NCI-H2227 (cell line): ENCODE measurements around the gene HP.
"Not testable (repeated sequence)": the region's sequence is repeated elsewhere in the genome, so short reads cannot be mapped to it uniquely, and the experiment has no call there.

Source experiments
- DNase-seq: peaks from one replicate; lab custom pipeline; 2025; ENCODE audit not compliant: unreplicated experiment; lab: John Stamatoyannopoulos, UW

The HP gene, protein sequence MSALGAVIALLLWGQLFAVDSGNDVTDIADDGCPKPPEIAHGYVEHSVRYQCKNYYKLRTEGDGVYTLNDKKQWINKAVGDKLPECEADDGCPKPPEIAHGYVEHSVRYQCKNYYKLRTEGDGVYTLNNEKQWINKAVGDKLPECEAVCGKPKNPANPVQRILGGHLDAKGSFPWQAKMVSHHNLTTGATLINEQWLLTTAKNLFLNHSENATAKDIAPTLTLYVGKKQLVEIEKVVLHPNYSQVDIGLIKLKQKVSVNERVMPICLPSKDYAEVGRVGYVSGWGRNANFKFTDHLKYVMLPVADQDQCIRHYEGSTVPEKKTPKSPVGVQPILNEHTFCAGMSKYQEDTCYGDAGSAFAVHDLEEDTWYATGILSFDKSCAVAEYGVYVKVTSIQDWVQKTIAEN

DNA sequence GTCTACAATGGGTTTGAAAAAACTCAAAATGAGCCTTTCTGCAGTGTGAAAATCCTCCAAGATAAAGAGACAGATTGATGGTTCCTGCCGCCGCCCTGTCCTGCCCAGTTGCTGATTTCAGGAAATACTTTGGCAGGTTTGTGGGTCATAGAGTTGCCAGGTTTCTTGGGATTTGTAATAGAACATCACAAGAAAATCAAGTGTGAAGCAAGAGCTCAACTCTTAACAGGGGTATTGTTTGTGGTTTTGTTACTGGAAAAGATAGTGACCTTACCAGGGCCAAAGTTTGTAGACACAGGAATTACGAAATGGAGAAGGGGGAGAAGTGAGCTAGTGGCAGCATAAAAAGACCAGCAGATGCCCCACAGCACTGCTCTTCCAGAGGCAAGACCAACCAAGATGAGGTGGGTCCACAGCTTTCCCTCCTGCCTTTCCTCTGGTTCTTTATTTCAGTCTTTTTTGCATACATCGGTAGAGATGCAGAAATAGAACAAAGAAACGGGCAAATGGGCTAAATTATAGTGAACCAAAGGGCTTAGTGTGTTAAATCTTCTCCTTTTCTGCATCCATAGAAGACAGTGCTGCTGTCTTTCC, at the start of gene HP:
HP (plus strand) TSS at position 252 of the 594 bp plus-strand sequence; CDS start at position 400, 148 bp downstream.
- DNase-seq = not testable (repeated sequence)

DNA sequence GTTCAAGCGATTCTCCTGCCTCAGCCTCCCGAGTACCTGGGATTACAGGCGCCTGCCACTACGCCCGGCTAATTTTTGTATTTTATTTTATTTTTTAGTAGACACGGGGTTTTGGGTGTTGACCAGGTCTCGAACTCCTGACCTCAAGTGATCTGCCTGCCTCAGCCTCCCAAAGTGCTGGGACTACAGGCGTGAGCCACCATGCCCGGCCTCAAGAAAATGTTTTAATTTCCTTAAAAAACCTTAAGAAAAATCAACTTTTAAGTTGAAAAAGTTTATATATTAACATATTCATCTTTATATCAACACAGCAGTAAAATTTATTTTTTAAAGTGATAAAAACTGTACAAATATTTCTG, 46.3 kb upstream of the HP start:
- not testable (repeated sequence) for DNase-seq

DNA sequence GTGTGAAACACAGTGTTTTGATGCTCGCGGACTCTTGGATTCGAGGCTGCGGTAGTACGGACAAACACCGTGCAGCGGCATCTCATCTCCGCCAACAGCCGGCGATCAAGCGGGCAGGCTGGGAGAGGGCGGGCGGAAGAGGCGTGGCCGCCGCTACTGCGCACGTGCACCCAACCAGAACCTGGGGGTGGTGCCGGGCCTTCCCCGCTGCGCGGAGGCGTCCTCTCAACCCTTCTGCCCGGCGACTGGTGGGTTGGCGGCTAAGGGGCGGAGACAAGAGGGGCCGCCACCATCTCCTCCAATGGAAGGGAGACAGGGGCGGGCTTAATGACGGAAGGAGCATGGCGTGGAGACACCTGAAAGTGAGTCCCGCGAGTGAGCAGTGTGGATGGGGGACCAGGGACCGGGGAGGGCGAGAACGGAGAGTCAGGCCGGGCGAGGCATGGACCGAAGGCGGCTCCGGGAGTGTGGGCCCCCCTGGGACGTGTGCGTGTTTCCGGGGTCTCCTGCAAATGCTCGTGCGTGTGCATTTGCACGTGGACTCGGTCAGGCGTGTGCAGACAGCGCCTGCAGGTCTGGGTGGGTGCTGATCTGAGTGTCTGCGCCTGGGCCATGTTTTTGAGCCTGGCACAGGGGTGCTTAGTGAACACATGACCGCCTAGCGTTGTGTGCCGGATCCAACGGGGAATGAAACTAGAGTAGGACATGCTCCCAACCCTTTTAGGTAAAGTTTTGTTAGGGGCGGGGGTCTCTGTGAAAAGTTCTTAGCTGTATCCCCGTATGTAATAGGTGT, 45.7 kb upstream of the HP start, which contains the start of gene DHODH:
DHODH (plus strand) TSS at position 321 of the 793 bp plus-strand sequence; CDS start at position 342, 21 bp downstream.
- DNase-seq = peak; percentile 96

GRCh38 chr16:72009779-72010178, 44.5 kb upstream of the HP start:
- no peak for DNase-seq

DNA sequence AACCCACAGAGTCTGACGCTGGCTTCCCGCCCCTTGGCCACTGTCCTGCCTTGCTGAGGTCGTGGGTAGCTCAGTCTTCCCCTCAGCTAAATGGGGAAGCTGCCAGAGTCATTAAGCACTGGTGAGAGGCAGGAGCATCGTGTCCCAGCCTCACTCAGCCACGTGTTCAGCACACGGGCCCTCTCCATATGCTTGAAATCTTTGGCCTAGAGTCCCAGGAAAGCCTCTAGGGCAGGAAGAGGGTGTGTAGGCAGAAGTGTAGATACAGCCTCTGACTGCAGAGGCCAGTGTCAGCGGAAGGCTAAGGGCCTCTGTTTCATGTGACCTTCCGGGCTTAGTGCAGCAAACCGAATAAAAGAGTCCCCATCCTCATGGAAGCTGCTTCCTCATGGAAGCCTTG, 41.7 kb upstream of the HP start:
- DNase-seq = no peak

GRCh38 chr16:72013389-72013788, 40.9 kb upstream of the HP start:
- no peak for DNase-seq

DNA sequence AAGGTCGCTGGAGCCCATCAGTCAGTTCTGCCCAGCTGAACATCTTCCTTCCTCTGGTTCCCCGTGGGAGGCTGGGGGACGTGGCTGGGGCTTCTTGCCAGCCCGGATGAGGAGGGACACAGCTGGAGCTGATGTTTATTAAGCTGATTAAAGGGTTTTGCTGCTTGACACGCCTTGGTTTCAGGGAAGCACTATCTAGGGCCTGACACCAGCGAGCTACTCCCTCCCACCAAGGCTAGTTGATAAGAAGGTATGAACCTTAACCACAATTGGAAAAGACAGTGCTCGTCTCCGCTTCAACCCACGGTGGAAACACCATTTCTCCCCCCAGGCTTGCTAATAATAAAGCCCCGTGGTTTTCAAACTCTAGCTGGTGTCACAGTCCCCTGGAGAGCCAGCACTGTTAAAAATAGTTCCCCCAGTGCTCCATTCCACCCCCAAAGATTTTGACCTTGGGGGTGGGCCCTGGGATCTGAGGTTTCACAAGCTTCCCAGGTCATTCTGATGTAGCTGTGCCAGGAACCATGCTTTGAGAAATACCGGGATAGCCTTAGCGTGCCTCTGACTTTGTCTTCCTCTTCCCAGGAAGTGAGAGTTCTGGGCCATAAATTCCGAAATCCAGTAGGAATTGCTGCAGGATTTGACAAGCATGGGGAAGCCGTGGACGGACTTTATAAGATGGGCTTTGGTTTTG, 40.3 kb upstream of the HP start:
- DNase-seq = peak; percentile 8

DNA sequence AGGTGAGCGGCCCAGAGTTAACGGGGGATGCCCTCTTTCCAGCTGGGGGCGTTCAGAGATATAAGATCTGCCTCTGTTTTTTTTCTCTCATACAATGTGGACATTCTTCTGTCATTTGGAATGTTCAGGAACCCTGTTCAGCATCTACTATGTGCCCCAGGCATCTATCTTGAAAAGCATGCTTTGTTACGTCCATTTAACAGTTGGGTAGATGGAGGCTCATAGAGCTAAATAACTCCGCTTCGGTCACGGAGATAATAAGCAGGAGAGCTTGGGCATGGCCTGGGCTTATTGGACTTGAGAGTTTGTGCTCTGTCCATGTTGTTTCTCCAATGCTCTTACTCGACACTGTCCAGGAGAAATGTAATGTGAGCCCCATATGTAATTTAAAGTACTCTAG, 39.6 kb upstream of the HP start:
- DNase-seq = no peak

DNA sequence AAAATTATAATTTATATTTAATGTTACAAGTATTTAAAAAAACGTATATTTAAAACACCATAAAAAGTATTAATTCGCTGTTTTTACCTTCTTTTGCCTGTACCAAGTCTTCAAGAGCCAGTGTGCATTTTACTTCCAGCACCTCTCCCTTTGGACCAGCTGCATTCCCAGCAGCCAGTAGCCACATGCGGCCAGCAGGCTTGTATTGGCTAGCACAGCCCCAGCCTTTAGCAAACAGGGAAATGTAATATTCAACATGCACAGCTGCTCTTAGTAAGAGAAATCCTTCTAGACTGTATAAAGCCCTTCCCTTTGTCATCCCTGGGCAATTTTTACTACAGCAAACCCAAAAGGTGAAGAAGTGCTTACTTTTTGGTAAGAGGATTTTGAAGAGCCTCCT, 39.2 kb upstream of the HP start:
- no peak for DNase-seq

GRCh38 chr16:72018470-72018869, 35.8 kb upstream of the HP start:
- no peak for DNase-seq

DNA sequence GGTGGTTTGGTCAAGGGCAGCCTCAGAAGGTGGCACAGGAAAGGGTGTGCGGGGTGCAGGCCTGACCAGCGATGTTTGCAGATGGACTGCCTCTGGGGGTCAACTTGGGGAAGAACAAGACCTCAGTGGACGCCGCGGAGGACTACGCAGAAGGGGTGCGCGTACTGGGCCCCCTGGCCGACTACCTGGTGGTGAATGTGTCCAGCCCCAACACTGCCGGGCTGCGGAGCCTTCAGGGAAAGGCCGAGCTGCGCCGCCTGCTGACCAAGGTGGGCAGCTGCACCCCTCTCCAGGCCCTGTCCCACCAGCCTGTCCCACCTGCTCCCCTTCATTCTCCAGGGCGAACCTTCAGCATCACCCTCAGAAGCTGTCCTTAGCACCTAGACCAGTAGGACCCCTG, 33.3 kb upstream of the HP start:
- DNase-seq = no peak

GRCh38 chr16:72022127-72022526, 32.2 kb upstream of the HP start:
- DNase-seq = no peak

GRCh38 chr16:72023962-72024361, 30.3 kb upstream of the HP start:
- DNase-seq = no peak

DNA sequence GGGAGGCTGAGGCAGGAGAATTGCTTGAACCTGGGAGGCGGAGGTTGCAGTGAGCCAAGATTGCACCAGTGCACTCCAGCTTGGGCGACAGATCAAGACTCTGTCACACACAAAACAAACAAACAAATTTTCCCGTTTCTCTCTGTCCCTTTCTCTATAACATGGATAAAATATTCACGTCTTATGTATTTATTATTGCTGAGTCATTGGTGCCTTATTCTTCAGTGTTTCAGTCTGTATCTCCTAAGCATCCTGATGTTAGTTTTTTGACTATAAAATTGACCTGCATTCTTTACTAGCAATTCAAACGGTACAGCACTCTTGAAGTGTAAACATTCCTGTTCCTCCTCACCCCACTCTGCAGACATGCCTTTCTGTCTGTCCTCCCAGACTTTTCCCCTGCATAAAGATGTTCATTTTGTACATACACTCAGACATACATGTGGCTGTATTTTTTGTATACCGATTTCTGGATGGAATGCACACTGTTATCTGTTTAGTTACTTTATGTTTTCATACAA, 29.4 kb upstream of the HP start:
- no peak for DNase-seq

- no peak for DNase-seq
These were observed 28.7 kb upstream of the HP start for GRCh38 chr16:72025404-72026114.

DNA sequence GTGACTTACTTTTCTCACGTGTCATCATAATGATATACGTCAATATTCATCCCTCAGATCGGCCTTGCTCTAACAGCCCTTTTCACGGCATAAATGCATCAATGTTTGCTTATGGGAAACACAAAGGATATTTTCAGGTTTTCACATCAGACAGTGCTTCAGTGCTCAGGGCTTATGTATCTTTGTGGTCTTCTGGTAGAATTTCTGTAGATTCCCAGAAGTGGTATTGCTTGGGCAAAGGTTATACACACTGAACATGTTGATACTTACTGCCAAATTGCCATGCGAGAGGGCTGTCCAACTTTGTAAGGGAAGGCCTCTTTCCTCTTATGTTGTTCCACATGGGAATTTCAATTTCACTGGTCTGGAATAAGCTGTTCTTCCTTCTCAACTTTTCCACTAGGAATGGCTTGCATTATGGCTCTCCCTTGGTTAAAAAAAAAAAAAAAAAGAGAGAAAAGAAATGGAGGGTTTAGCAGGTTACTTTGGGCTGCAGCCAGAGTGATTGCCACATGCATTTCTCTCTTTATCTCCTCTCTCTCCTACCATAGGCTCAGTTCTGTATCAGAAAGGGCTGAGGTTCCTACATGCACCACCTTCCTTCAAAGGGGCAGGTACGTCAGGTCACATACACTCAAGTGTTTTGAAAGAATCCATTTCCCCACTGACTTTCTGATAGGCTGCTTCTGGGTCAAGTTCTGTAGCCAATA, 26.5 kb upstream of the HP start:
- DNase-seq = no peak

DNA sequence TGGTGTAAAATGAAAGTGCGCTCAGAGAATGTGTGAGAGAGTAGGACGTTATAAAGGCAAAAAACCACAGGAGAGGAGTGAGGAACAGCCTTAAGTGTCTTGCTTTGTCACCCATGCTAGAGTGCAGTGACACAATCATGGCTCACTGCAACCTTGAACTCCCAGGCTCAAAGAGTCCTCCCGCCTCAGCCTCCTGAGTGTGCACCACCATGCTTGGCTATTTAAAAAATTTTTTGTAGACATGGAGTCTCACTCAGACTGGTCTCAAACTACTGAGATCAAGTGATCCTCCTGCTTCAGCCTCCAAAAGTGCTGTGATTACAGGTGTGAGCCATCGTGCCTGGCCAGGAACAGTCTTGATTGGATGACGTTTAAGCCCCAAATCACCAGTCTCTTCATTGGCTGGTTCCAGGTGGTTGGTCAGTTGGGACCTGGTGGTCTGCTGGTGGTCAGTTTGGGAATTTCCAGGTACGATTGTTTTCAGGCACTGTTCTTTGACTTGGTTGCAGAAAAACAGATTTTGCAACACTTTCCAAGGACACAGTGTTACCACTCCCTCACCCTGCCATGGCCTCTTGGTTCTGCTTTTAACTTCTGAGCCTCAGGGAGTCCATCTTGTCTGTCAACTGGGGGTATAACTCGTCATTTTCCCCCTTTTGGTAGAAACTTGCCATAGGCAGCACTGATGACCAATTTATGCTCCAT, 24.6 kb upstream of the HP start:
- no peak for DNase-seq

GRCh38 chr16:72033437-72033836, 20.9 kb upstream of the HP start:
- DNase-seq = no peak

DNA sequence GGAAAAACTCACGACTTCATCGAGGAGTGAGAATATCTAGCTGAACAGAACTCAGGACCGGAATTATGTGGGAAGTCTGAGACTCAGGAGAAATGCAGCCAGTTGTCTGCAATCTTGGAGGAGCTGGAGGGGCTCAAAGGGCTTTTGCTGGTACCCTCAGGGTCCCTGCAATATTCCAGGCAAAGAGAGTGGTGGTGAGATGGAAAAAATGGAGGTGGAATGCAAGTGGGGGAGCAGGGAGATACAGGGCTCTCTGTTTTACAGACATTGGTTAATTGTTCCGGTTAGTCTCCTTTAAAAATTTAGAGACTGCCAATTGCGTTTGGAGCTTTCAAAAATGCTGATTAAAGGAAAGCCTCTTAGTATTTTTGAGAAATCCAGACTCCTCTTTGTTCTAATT, 18.2 kb upstream of the HP start:
- no peak for DNase-seq
